ENCODE measurements around the gene ARHGEF5.

The ARHGEF5 gene

GRCh38 chr7:144428431-144428830, 73.2 kb downstream of the ARHGEF5 start:
- no peak for DNase-seq (ENCODE audit: low read depth, low spot score)

Measured in ELF-1 (cell line).